Gastroesophageal sphincter (tissue), 4 donors: ENCODE measurements around the gene KRT14. TPM values are rescaled to one million over a fixed set of nuclear protein-coding genes. Genes with fewer than 3 reads are reported as not detected.

Source experiments
- ATAC-seq: fragments of 150-250 bp; one replicate; pipeline ENCODE4 v1.9.1; 2016; ENCODE audit warnings: mild to moderate bottlenecking, moderate library complexity
- H3K27ac ChIP-seq, 4 donors: fragments of 200-600 bp; sonication (generic) in 3 of 4; 1 replicate in 3 of 4; 2 replicates in 1 of 4; pipeline ENCODE4 v1.5.1; 2016 to 2019
- H3K27me3 ChIP-seq: fragments of 200-600 bp; sonication (generic); one replicate; pipeline ENCODE4 v1.5.1; 2019
- H3K36me3 ChIP-seq, 2 donors: fragments of 200-600 bp; sonication (generic); one replicate each; pipeline ENCODE4 v1.5.1; 2019; ENCODE audit warnings: control low read depth in 1 of 2
- H3K4me1 ChIP-seq, 3 donors: fragments of 200-600 bp; sonication (generic); 1 replicate in 2 of 3; 2 replicates in 1 of 3; pipeline ENCODE4 v1.5.1; 2016 to 2019; ENCODE audit warnings: control low read depth in 2 of 3
- H3K4me3 ChIP-seq, 2 donors: fragments of 200-600 bp; sonication (generic); one replicate each; pipeline ENCODE4 v1.5.1; 2019; ENCODE audit warnings: mild to moderate bottlenecking in 1 of 2, moderate library complexity in 1 of 2
- H3K9me3 ChIP-seq, 3 donors: fragments of 200-600 bp; sonication (generic); one replicate each; pipeline ENCODE4 v1.5.1; 2017 to 2019; ENCODE audit warnings: control low read depth in 2 of 3
- EP300 ChIP-seq: sonication (generic); formaldehyde crosslinking; IDR thresholded peaks from one replicate; pipeline ENCODE4 v1.6.1; 2017; ENCODE audit warnings: antibody characterized with exemption, mild to moderate bottlenecking
- POLR2A ChIP-seq, 2 donors: fragments of 450-650 bp; IDR thresholded peaks; one replicate each; pipeline ENCODE4 v1.6.1; 2017; ENCODE audit warnings: antibody characterized with exemption in 2 of 2, mild to moderate bottlenecking in 2 of 2, moderate library complexity in 1 of 2
- POLR2AphosphoS5 ChIP-seq: sonication (generic); formaldehyde crosslinking; IDR thresholded peaks from one replicate; pipeline ENCODE4 v1.6.1; 2017; ENCODE audit warnings: antibody characterized with exemption
- WGBS, 2 donors: methylation state at CpG; one replicate each; pipeline ENCODE4 v1.1.5; 2018; ENCODE audit warnings: low coverage in 1 of 2; 5-methylcytosine and 5-hydroxymethylcytosine counted together
- total RNA-seq, 4 donors: library from RNA; depleted of rRNA; stranded (reverse); fragments of >200 nt; gene quantifications; one replicate each; pipeline ENCODE4 v1.1.0, GENCODE V29; 2016
- TF ChIP-seq, protein P1 (sequence below), 4 experiments: fragments of 200-600 bp in 2 of 4; fragments of 450-650 bp in 2 of 4; sonication (generic) in 1 of 4; IDR thresholded peaks; one replicate each; pipeline ENCODE4 v1.5.1; 2017 to 2019; ENCODE audit warnings: antibody characterized with exemption in 4 of 4, mild to moderate bottlenecking in 2 of 4, moderate library complexity in 2 of 4

Gene KRT14
- total RNA-seq, 4 donors from 2014 or later: 1.4 to 105 (median 41.1) TPM; not detected in 1

- Histone ChIP-seq H3K36me3 (no peaks in the 10 kb centered on the region), H3K9me3 (no peaks in the 10 kb centered on the region), H3K4me1 (peaks cover 0 to 6% (median under 1%) of the 10 kb centered on the region in 3 donors), H3K4me3 (no peak overlapping the region), H3K27ac (no peak overlapping the region), H3K27me3 (peaks cover 29% of the 10 kb centered on the region)
- WGBS, 2 donors: 61 to 70% methylated on average over 4 to 7 of the region's 8 CpGs
- ATAC-seq: no peak
- TF ChIP-seq, protein P1, sequence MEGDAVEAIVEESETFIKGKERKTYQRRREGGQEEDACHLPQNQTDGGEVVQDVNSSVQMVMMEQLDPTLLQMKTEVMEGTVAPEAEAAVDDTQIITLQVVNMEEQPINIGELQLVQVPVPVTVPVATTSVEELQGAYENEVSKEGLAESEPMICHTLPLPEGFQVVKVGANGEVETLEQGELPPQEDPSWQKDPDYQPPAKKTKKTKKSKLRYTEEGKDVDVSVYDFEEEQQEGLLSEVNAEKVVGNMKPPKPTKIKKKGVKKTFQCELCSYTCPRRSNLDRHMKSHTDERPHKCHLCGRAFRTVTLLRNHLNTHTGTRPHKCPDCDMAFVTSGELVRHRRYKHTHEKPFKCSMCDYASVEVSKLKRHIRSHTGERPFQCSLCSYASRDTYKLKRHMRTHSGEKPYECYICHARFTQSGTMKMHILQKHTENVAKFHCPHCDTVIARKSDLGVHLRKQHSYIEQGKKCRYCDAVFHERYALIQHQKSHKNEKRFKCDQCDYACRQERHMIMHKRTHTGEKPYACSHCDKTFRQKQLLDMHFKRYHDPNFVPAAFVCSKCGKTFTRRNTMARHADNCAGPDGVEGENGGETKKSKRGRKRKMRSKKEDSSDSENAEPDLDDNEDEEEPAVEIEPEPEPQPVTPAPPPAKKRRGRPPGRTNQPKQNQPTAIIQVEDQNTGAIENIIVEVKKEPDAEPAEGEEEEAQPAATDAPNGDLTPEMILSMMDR (IDR thresholded peaks at IDR 0.05): no peak
- TF ChIP-seq EP300 (no peak), POLR2A (IDR thresholded peaks at IDR 0.05) (no peak), POLR2AphosphoS5 (no peak)
Measured at GRCh38 chr17:41553987-41554680, 32.6 kb downstream of the KRT14 start.

DNA sequence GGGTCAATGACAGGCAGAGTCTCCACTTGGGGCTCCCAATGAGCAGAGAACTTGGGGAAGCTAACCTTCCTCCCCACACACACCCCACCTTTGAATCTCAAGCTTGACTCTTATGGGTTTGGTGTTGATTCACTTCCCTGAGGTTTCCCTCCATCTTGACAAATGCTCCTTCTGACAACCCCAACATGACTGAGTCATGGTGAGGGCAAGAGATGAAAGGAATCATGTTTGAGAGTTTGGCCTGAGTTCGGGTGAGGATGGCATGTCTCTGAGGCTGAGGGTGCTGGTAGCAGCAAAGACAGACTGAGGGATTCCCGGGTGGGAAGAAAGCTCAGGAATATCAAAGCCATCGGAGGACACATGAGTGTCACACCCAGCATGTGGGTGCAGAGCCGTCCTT lies 33.5 kb downstream of the KRT14 start:
- no peak overlapping the region for H3K4me3 ChIP-seq
- H3K9me3 ChIP-seq: no peaks in the 10 kb centered on the region
- peaks cover 0 to 16% (median 10%) of the 10 kb centered on the region in 3 donors for H3K4me1 ChIP-seq
- no peaks in the 10 kb centered on the region for H3K36me3 ChIP-seq
- no peak overlapping the region for H3K27ac ChIP-seq
- 79% methylated on average over 4 of the region's 4 CpGs; no CpG with 5 or more reads in 1 of the 2 donors for WGBS, 2 donors
- peaks cover 22% of the 10 kb centered on the region for H3K27me3 ChIP-seq
- no peak for ATAC-seq
- TF ChIP-seq POLR2AphosphoS5 (no peak), POLR2A (IDR thresholded peaks at IDR 0.05) (no peak), EP300 (no peak)
- TF ChIP-seq, protein P1 (IDR thresholded peaks at IDR 0.05): no peak

DNA sequence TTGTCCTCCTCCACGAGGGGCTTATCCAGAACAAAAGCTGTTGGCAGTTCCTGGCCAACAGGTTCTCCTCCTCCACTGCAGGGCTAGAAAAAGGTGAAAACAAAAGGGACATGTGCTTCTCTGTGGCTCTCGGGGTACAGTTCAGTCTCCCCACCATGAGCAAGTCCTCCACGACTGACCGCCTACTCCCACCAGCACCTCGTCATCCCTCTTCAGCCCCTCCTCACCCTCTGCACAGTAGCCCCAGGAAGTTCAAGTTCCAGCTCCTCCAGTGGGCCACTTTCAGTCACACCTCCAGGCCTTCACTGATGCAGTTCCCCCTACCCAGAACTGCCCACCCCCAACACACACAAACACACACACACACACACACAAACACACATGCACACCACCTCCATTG lies 34.2 kb downstream of the KRT14 start:
- no peak for TF ChIP-seq POLR2AphosphoS5
- TF ChIP-seq EP300: no peak
- TF ChIP-seq, protein P1 (IDR thresholded peaks at IDR 0.05): no peak
- Histone ChIP-seq H3K4me1 (peaks cover 0 to 23% (median 13%) of the 10 kb centered on the region in 3 donors), H3K27me3 (peaks cover 19% of the 10 kb centered on the region), H3K36me3 (no peaks in the 10 kb centered on the region), H3K27ac (no peak overlapping the region), H3K9me3 (no peaks in the 10 kb centered on the region), H3K4me3 (no peak overlapping the region)
- ATAC-seq: no peak
- 94% methylated on average over 3 of the region's 5 CpGs; no CpG with 5 or more reads in 1 of the 2 donors for WGBS, 2 donors

GRCh38 chr17:41551365-41551764 lies 35.3 kb downstream of the KRT14 start:
- WGBS, 2 donors: 33 to 38% methylated on average over 3 to 4 of the region's 5 CpGs
- TF ChIP-seq EP300 (no peak), POLR2AphosphoS5 (no peak), POLR2A (IDR thresholded peaks at IDR 0.05) (no peak)
- TF ChIP-seq, protein P1 (IDR thresholded peaks at IDR 0.05): no peak
- no peak for ATAC-seq
- H3K27ac ChIP-seq: no peak overlapping the region
- peaks cover 0 to 24% (median 13%) of the 10 kb centered on the region in 3 donors for H3K4me1 ChIP-seq
- H3K4me3 ChIP-seq: no peak overlapping the region
- peaks cover 0 to 7% (median 0%) of the 10 kb centered on the region in 3 donors for H3K9me3 ChIP-seq
- no peaks in the 10 kb centered on the region for H3K36me3 ChIP-seq
- peaks cover 8% of the 10 kb centered on the region for H3K27me3 ChIP-seq

DNA sequence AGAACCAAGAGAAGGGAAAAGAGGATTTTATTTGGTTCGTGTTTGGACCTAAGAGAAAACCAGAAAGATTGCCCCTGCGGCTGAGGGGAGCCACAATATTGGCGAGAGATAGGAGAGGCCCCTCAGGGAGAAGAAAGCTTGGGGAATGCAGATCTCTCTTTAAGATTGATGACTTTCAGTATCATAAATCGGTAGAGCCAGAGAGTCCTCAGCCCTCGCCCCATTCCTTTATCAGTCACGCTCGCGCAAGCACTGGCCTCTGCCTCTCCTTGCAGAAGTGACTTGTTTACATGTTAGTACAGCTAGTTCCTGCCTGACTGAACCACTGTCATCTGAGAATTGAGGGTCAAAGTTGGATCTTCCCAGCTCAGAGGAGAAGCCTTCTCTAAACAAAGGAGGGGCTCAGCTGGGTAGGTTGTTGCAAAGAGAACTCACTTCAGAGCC lies 37.1 kb downstream of the KRT14 start:
- Histone ChIP-seq H3K27me3 (peaks cover 5% of the 10 kb centered on the region), H3K4me1 (peaks cover 0 to 24% (median 13%) of the 10 kb centered on the region in 3 donors), H3K27ac (peak overlapping the region in 1 of 4 donors; percentile 62), H3K9me3 (peaks cover 0 to 10% (median 0%) of the 10 kb centered on the region in 3 donors), H3K36me3 (no peaks in the 10 kb centered on the region), H3K4me3 (no peak overlapping the region)
- no peak for ATAC-seq
- 72 to 80% methylated on average over 6 to 7 of the region's 8 CpGs for WGBS, 2 donors
- no peak for TF ChIP-seq EP300
- TF ChIP-seq POLR2AphosphoS5: no peak
- TF ChIP-seq POLR2A (IDR thresholded peaks at IDR 0.05): no peak
- TF ChIP-seq, protein P1 (IDR thresholded peaks at IDR 0.05): no peak
